Endothelial cell of umbilical vein (primary cell): ENCODE measurements around the gene KANK3.

Source experiments
- EZH2 ChIP-seq: IDR thresholded peaks from 2 replicates; pipeline ENCODE4 v1.6.1; 2012; ENCODE audit warnings: borderline replicate concordance, low read depth, mild to moderate bottlenecking, moderate library complexity, low read length, inconsistent platforms; ENCODE audit not compliant: severe bottlenecking
- GATA2 ChIP-seq: IDR thresholded peaks from 2 replicates; pipeline ENCODE4 v1.7.0; 2011; ENCODE audit warnings: low read depth, mild to moderate bottlenecking, moderate library complexity, mixed read lengths, low read length; ENCODE audit not compliant: insufficient read length, insufficient read depth
- JUN ChIP-seq: IDR thresholded peaks from 2 replicates; pipeline ENCODE4 v1.6.1; 2011; ENCODE audit warnings: borderline replicate concordance, low read depth; ENCODE audit not compliant: insufficient read length, insufficient read depth
- MYC ChIP-seq: IDR thresholded peaks from one replicate; pipeline ENCODE4 v1.6.1; 2011; ENCODE audit warnings: mild to moderate bottlenecking, low read depth, low read length
- POLR2A ChIP-seq: IDR thresholded peaks from 2 replicates; pipeline ENCODE4 v1.6.1; 2012; ENCODE audit warnings: low read depth, mild to moderate bottlenecking, control low read depth, low read length
- POLR2AphosphoS5 ChIP-seq: IDR thresholded peaks from 2 replicates; pipeline ENCODE4 v1.6.1; 2012; ENCODE audit warnings: low read depth, mild to moderate bottlenecking, control low read depth, low read length, moderate library complexity; ENCODE audit not compliant: insufficient read depth
- TF ChIP-seq, protein P1 (sequence below), 2 donors: IDR thresholded peaks; 1 replicate in 1 of 2; 2 replicates in 1 of 2; pipeline ENCODE4 v1.5.1; 2011; ENCODE audit warnings: low read length in 2 of 2, mild to moderate bottlenecking in 2 of 2, moderate library complexity in 2 of 2, control low read depth in 1 of 2, inconsistent platforms in 1 of 2, low read depth in 1 of 2; ENCODE audit not compliant: insufficient read depth in 1 of 2; ENCODE audit errors: extremely low read depth in 1 of 2
- TF ChIP-seq, protein P2 (sequence below): IDR thresholded peaks from 2 replicates; pipeline ENCODE4 v1.6.1; 2011; ENCODE audit not compliant: insufficient read depth, insufficient read length

DNA sequence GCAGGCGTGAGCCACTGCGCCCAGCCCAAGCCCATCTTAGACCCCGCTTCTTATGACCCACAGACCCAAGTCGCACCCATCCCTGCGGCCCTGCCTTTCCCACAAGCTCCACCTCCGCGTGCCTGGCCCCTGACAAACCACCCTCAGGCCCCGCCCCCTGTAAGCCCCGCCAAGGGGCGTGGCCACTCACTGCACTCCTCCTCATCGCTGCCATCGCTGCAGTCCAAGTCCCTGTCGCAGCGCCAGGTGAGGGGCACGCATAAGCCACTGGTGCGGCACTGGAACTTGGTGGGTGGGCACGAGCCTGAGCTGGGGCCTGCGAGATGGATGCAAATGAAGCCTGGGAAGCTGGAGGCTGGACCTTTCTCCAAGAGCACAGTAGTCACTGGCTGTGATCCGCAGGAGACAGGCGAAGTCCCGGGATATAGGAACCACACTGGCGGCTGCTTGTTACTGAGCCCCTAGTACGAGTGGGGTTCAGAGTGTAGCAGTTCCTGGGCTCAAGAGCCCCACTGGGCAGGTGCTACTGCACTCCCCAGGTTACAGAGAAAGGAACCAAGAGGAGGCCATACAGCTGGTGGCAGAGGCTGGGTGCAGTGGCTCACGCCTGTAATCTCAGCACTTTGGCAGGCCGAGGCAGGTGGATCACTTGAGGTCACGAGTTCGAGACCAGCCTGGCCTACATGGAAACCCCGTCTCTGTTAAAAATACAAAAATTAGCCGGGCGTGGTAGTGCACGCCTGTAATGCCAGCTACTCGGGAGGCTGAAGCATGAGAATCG, 38.0 kb downstream of the KANK3 start:
- TF ChIP-seq MYC (no peak), POLR2AphosphoS5 (no peak), EZH2 (no peak), POLR2A (no peak), JUN (no peak), GATA2 (no peak)
- TF ChIP-seq, protein P1, sequence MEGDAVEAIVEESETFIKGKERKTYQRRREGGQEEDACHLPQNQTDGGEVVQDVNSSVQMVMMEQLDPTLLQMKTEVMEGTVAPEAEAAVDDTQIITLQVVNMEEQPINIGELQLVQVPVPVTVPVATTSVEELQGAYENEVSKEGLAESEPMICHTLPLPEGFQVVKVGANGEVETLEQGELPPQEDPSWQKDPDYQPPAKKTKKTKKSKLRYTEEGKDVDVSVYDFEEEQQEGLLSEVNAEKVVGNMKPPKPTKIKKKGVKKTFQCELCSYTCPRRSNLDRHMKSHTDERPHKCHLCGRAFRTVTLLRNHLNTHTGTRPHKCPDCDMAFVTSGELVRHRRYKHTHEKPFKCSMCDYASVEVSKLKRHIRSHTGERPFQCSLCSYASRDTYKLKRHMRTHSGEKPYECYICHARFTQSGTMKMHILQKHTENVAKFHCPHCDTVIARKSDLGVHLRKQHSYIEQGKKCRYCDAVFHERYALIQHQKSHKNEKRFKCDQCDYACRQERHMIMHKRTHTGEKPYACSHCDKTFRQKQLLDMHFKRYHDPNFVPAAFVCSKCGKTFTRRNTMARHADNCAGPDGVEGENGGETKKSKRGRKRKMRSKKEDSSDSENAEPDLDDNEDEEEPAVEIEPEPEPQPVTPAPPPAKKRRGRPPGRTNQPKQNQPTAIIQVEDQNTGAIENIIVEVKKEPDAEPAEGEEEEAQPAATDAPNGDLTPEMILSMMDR (IDR thresholded peaks at IDR 0.05; ENCODE audit: extremely low read depth in 1 of 2, insufficient read depth in 1 of 2, low read depth in 1 of 2, low read length in 2 of 2): no peak
- TF ChIP-seq, protein P2, sequence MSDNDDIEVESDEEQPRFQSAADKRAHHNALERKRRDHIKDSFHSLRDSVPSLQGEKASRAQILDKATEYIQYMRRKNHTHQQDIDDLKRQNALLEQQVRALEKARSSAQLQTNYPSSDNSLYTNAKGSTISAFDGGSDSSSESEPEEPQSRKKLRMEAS: no peak
